ENCODE data around the gene WBP4.
"Not testable (repeated sequence)": the region's sequence is repeated elsewhere in the genome, so short reads cannot be mapped to it uniquely, and the experiment has no call there.

WBP4 gene

DNA sequence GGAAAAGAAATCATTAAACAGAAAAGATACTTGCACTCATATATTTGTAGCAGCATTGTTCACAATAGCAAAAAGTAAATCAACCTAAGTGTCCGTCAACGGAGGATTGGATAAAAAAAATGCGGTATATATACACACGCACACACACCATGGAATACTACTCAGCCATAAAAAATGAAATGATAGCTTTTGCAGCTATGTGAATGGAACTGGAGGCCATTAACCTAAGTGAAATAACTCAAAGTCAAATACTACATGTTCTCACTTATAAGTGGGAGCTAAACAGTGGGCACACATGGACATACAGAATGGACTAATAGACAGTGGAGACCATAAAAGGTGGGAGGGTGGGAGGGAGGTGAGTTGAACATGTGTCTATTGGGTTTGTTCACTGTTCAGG, 18.4 kb downstream of the WBP4 start:
- DNase-seq, result no peak

- DNase-seq, result no peak
Measured at GRCh38 chr13:41085961-41086585, 24.8 kb downstream of the WBP4 start.

- not testable (repeated sequence) for DNase-seq
Measured at GRCh38 chr13:41095681-41096080, 34.4 kb downstream of the WBP4 start.

DNA sequence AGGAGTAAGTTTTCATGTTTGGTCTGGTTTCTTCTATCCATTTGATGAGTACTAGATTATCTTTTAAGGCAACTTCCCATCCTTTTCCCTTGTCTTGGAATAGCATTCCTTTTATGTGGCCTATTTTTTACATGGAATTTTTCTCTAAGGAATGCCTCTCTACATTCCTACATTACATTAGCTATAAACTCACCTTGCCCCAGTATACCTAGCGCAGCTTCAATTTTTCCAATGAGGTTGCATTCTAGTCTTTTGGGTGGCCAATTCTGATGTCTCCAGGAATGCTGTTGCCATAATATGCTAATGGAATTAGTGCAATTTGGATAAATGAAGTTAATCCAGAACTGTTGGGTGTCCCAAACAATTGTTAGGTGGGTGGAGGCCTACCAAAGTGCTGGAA, 37.5 kb downstream of the WBP4 start:
- DNase-seq, result no peak

GRCh38 chr13:41099986-41100385, 38.7 kb downstream of the WBP4 start:
- DNase-seq, result no peak

- DNase-seq, result no peak
Measured at GRCh38 chr13:41107104-41107571, 45.8 kb downstream of the WBP4 start.

DNA sequence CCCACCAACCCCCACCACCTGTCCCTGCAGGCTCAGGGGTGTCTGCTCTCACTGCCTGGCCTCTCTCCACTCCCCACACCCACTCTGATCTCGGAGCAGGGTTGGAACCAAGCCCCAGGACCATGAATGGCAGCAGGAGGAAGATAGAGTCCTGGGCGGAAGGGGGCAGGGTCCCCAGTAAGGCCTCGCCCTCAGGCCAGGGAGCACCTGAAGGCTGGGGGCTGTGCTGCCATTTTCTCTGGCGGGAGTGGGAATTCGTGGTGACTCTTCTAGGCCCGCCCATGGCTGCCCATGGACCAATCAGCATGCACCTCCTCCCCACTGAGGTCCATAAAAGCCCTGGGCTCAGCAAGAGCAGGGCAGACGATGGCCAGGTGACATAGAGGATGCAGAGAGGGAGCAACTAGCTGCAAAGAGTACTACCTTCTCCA, 46.3 kb downstream of the WBP4 start:
- DNase-seq, result no peak

DNA sequence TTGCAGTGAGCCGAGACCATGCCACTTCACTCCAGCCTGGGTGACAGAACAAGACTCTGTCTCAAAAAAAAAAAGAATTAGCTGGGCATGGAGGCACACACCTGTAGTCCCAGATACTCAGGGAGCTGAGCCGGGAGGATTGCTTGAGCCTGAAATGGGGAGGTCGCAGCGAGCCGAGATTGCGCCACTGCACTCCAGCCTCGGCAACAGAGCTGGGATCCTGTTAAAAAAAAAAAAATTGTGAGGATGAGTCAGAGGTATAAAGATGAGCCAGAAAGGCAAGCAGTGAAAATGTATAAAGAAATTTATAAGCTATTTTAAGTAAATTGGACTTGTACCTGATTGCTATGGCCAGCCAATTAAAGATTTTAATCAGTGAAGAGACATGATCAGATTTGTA, 50.1 kb downstream of the WBP4 start:
- no peak for DNase-seq

- DNase-seq, result no peak
Measured at GRCh38 chr13:41117869-41118268, 56.6 kb downstream of the WBP4 start.

DNA sequence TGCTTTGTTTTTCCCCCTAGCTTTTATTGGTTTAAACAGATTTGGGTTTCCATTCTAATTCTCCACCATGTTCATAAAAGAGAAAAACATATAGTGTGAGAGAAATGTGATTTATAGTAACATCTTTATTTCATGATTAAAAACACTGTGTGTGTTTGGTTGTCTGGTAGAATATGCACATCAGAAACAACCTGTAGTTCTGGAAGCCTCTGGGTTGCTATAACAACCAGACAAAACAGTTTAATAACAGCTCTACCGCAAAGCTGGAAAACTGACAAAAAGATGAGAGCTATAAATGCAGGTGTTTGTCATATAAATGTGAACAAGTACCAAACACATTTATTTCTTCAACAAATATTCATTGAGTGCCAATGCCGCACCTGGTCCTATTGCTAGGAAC, 61.5 kb downstream of the WBP4 start:
- DNase-seq, result no peak

DNA sequence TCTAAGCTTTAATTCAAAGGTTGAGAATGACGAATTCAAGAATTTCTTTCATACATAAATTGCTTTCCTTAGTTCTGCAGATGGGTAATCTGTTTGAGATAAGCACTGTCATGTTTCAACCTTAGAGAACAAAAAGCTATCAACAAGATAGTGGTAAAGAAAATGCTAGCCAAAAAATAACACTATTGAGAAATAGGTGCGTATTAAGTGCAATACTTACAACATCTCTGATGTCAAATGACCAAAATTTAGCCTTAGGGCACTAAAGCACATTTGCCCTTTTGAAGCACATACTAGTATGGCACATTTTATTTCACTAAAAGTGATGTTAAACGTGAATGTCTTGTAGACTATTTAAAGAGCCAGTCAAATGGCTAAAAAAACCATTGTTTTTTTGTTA, 66.4 kb downstream of the WBP4 start:
- DNase-seq, result no peak

GRCh38 chr13:41130356-41130755, 69.0 kb downstream of the WBP4 start:
- peak in 1 of 4 experiments; percentile 14 for DNase-seq

- DNase-seq, result not testable (repeated sequence)
Measured at GRCh38 chr13:41131189-41131588, 69.9 kb downstream of the WBP4 start.

DNA sequence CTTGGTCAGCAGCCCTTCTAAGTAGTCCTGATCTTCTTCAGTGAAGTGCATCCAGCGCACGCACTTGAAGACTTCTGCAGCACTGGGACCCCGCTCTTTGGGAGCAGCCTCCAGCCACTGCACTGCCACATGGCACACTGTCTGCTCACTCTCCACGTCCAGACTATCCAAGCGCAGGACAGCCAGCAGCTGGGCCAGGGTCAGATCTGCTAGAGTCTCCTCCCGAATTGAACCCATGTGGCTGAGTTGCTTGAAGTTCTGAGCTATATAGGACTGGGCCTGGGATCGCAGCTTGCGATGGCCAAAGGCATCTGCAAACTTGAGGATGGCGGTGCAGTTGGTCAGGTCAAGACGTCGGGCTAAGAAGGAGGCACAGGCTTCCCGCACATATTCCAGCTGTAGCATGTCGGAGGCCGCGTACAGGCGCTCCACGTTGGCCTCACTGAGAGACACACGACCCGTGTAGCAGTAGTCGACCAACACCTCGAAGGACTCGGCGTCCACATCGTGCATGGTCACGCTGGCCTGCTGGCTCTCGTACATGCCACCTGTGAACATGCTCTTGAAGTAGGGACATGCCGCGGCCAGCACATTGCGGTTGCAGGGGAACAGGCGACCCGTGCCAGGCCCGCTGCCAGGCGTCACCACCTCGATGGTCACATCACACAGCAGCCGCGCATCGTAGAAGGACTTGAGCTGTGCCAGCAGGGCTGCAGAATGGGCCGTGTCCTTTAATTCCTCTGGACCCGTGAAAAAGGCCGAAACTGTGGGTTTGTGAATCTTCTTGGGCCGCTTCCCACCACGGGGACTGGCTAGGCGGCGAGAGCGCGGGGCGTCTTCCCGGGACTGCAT, 70.6 kb downstream of the WBP4 start:
- not testable (repeated sequence) for DNase-seq

- peak; percentile 98 to 99 (median 98) for DNase-seq
Measured at GRCh38 chr13:41132512-41133152, 71.3 kb downstream of the WBP4 start, which contains the start of gene KBTBD6. Gene KBTBD6, minus strand, starts transcription at chr13:41132802. Its CDS starts 291 bp downstream, at chr13:41132511.
